GM19099 (cell line): ENCODE measurements around the gene NDUFAF2.

Experiments used
- POLR2A ChIP-seq: IDR thresholded peaks from 3 replicates; pipeline ENCODE4 v1.6.1; 2011; ENCODE audit warnings: low read depth; ENCODE audit not compliant: insufficient read length; ENCODE audit errors: extremely low read depth

Gene NDUFAF2

DNA sequence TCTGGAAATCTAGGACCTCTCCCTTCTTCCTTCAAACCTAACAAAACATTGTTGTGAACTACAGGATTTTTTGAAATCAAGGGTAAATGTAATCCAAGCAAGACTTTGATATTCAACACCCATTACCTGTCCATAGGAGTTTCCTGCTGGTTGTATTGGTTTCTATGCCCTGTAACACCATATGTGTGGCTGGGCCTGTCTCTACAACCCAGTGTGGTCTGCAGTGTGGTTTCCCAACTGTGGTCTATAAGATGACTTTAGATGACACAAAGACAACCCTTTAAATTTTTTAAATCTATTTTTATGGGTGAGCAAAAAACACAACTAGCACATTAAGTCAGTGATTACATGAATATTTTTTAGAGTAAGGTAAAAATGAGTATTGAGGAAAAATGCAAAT lies 124.1 kb downstream of the NDUFAF2 start:
- TF ChIP-seq POLR2A: no peak

DNA sequence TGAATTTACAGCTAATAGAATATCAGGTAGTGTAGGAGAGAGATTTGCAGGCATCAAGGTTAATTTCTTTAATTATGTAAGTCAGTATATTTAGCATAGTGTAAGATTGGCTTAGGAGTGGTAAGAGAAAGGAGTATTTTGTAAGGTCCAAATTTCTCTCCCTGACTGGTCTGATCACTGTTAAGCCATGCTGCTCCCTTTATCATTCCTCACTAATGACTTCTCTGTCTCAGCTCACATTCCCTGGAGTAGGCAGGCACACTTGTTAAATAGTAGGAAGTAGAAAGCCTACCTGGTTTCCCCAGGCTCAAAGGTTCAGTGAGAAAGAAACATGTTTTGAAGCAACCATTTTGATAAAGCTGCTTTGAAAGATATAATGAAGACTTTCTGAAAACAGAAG lies 126.5 kb downstream of the NDUFAF2 start:
- TF ChIP-seq POLR2A: no peak

DNA sequence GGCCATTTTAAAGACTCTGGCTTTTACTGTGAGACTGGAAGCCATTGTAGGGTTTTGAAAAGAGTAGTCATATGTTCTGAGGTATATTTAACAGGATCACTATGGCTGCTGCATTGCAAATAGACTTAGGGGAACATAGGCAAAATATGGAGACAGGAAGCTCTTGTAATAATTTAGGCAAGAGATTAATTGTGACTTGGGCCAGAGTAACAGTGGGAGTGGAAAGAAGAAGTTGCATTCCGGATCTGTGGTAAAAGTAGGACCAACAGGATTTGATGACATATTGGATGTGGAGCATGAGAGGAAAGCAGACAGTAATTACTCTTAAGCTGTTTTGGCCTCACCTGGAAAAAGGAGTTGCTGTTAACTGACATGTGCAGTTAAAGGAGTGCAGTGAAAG lies 131.6 kb downstream of the NDUFAF2 start:
- TF ChIP-seq POLR2A: no peak

DNA sequence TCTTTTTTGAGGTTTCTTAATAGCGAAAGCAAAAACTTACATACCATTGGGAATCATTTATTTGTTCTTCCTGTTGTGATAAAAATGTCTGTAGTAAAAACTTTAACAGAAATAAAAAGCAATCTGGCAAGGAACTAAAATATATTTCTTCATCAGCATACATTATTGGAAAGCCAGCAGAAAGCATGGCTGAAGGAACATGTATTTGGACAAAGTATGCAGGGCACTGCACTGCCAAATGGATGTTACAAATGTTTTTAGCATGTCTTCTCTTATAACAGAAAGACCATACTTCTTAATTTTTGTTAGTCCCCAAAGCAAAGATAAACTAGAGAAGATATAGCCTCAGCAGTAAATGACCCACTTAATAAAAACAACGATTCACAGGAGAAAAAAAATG lies 136.7 kb downstream of the NDUFAF2 start:
- TF ChIP-seq POLR2A: no peak

DNA sequence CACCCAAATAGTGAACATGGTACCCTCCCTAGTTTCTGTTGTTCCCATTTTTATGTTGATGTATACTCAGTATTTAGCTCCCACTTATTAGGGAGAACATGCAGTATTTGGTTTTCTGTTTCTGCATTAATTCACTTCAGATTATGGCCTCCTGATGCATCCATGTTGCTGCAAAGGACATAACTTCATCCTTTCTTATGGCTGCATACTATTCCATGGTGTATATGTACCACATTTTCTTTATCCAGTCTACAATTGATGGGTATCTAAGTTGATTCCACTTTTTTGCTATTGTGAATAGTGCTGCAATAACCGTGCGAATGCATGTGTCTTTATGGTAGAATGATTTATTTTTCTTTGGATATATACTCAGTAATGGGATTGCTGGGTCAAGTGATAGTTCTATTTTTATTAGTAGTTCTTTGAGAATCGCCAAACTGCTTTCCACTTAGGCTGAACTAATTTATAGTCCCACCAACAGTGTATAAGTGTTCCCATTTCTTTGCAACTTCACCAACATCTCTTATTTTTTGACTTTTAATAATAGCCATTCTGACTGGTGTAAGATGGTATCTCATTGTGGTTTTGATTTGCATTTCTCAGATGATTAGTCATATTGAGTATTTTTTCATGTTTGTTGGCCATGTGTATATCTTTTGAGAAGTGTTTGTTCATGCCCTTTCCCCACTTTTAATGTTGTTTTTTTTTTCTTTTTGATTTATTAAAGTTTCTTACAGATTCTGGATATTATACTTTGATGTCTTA lies 137.7 kb downstream of the NDUFAF2 start:
- no peak for TF ChIP-seq POLR2A

DNA sequence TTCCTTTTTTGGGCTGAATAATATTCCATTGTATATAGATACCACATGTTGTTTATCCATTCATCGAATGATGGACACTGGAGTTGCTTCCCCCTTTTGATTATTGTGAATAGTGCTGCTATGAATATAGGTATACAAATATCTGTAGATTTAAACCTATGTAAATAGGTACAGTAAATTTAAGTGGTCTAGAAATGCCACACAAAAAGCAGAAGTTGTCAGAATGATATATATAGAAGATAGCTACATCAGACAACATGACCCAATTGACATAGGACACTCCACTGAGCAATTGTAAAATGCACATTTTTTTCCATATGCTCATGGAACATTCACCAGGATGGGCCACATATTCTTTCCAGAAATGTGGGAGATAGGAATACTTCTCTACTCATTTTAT lies 139.7 kb downstream of the NDUFAF2 start:
- no peak for TF ChIP-seq POLR2A

DNA sequence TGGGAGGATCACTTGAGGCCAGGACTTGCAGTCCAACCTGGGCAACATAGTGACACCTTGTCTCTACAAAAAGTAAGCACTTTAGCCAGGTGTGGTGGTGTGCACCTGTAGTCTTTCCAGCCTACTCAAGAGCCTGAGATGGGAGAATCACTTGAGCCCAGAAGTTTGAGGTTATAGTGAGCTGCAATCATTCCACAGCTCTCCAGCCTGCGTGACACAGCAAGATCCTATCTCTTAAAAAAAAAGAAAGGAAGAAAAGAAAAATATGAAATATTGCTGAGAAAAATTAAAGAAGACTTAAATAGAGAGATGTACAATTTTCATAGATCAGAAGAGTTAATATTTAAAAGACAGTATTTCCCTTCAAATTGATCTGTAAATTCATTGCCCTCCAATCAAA lies 140.9 kb downstream of the NDUFAF2 start:
- TF ChIP-seq POLR2A: no peak

DNA sequence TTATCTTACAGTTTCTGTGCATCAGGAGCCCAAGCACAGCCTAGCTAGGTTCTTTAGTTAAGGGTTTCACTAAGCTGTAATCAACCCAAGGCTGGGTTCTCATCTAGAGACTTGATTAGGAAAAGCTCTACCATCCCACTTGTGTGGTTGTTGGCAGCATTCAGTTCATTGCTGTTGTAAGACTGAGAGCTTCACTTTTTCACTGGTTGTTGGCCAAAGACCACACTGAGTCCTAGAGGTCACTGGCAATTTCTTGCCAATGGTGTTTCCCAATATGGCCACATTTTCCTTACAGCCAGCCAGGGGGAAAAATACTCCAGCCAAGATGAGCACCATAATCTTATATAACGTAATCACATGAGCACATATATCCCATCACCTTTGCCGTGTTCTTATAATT lies 142.9 kb downstream of the NDUFAF2 start:
- TF ChIP-seq POLR2A: no peak

DNA sequence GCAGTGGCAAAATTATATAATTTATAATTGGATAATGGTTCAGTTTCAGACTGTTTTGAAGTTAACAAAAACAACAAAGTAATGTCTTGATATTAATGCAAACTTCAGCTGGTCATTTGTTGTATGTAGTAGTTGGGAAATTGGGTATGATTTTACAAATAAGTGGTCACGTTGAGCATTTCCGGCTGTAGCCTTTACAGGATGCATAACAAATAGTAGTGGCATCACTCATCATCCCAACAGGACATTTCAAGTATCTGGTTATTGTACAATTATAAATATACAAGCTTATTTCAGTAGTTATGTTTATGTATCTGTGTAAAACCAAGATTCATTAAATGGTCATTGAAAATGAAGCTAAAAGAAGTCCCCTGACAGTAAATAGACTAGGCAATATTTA lies 144.3 kb downstream of the NDUFAF2 start:
- no peak for TF ChIP-seq POLR2A

DNA sequence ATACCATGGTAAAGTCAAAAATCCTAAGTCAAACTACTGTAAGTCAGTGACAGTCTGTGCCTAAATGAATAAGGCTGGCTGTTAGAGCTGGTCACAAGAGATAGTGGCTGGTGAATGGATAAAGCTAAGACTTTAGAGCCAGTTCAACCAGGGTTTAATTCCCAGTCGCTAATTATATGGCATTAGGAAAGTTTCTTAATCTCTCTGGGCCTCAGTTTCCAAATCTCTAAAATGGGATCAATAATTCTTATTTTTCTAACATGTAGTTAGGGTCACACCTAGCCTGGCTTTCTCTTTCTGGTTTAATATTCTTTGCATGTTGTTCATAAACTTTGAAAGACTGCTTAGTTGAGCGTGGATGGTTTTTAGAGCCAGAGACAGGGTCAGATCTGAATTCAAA lies 152.5 kb downstream of the NDUFAF2 start:
- no peak for TF ChIP-seq POLR2A

DNA sequence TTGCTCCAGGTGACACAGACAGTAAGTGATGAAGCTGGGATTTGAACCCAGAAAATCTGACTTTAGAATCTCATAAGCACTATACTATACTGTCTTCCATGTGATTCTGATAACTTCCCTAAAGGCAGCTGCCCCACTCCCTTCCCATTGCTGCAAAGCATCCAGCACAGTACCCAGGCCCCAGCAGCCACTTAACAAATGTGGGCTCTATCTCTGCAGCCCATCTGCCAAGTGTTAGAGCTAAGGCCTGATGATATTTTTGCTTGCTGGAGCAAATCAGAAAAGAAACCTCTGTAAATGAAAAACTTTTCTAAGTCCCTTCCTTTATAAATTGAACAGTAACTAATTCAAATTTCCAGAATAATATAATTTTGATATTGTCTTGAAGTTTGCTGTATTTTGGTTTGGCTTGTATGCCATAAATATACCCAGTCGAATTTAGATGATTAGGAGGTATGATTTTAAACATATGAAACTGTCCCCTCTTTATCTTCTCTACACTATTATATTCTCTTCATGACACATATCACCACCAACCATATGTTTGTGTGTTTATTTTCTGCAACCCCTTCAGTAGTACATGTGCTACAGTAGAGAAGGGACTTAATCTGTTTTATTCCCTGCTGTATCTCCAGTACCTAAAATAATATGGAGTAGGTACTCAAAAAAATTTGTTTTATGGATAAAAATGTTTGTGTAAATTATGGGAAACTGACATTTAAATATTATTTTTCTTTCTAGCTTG lies 153.4 kb downstream of the NDUFAF2 start:
- TF ChIP-seq POLR2A: no peak

DNA sequence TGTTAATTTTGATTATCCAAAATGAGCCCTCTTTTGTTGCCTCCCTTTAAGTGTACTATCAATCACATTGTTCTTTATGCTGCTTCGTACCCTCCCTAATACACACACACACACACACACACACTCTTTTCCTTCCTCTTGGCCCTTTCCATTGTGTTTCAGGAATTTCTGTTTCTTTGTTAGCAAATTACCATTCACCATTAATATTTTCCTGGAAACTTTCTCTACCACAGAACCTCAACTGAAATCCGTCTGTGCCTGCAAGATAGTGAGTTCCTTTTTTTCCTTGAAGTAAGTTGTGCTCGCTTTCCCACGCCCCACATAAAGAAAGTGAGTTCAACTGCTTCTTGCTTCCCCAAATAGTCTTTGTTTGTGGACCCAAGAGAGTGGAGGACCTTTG lies 155.4 kb downstream of the NDUFAF2 start:
- no peak for TF ChIP-seq POLR2A

DNA sequence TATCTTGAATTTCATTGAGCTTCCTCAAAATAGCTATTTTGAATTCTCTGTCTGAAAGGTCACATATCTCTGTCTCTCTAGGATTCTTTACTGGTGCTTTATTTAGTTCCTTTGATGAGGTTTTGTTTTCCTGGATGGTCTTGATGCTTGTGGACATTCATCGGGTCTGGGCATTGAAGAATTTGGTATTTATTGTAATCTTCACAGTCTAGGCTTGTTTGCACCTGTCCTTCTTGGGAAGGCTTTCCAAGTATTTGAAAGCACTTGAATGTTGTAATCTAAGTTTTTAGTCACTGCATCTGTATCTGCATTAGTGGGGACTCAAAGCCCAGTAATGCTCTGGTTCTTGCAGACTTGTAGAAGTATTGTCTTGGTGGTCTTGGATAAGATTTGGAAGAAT lies 169.4 kb downstream of the NDUFAF2 start:
- TF ChIP-seq POLR2A: no peak

DNA sequence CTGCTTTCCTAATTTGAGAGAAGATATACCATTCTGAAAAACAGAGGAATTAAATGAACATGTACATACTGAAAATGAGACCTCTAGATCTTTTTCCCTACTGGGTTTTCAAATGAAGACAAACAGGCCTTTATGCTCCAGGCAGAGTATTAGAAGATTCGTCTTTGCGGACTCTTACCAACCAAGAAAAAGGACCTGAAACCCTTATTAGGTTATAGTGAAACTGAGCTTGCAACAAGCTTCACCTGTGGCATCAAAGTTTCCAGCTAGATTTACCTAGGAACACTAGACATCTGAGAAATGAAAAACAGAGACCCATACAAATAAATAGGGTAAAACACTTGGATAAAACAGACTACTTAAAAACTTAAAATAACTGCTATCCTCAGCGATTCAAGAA lies 171.0 kb downstream of the NDUFAF2 start:
- no peak for TF ChIP-seq POLR2A

DNA sequence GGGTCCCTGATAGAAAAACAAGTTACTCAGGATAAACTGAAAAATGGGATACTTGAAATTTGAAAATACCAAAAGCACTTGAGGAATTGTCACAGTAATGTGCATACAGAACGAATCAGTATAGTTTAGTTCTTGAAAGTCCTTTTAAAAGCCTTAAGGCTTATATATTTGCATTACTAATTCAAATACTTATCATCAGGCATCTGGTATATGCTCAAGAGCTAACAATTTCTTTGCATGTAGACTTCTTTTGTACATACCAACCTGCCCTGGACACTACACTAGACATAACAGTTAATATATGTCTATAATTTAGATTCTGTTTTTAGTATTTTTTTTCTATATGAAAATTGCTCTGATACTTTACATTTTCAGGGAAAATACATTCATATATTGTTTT lies 174.1 kb downstream of the NDUFAF2 start:
- TF ChIP-seq POLR2A: no peak

DNA sequence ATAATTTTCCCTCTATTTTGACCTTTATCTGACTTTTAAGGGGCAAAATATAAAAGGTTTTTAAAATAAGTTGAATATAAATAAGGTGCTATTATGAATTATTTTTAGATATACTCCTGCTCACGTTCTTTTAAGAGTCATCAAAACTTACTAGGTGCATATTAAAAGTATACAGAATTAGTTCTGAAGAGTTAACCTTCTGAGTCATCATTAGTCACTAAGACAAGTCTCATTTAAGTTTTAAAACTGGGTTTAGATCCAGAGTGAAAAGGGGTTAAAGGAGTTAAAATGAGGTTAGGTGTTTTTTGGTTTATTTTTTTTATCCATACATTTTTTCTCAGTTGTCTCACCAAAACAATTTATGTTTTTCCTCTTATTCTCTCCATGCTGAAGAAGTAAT lies 175.5 kb downstream of the NDUFAF2 start:
- TF ChIP-seq POLR2A: no peak
